Measurements from ENCODE around the gene ACOT4.
"Not testable (repeated sequence)": the region's sequence is repeated elsewhere in the genome, so short reads cannot be mapped to it uniquely, and the experiment has no call there.

The ACOT4 gene, protein sequence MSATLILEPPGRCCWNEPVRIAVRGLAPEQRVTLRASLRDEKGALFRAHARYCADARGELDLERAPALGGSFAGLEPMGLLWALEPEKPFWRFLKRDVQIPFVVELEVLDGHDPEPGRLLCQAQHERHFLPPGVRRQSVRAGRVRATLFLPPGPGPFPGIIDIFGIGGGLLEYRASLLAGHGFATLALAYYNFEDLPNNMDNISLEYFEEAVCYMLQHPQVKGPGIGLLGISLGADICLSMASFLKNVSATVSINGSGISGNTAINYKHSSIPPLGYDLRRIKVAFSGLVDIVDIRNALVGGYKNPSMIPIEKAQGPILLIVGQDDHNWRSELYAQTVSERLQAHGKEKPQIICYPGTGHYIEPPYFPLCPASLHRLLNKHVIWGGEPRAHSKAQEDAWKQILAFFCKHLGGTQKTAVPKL

DNA sequence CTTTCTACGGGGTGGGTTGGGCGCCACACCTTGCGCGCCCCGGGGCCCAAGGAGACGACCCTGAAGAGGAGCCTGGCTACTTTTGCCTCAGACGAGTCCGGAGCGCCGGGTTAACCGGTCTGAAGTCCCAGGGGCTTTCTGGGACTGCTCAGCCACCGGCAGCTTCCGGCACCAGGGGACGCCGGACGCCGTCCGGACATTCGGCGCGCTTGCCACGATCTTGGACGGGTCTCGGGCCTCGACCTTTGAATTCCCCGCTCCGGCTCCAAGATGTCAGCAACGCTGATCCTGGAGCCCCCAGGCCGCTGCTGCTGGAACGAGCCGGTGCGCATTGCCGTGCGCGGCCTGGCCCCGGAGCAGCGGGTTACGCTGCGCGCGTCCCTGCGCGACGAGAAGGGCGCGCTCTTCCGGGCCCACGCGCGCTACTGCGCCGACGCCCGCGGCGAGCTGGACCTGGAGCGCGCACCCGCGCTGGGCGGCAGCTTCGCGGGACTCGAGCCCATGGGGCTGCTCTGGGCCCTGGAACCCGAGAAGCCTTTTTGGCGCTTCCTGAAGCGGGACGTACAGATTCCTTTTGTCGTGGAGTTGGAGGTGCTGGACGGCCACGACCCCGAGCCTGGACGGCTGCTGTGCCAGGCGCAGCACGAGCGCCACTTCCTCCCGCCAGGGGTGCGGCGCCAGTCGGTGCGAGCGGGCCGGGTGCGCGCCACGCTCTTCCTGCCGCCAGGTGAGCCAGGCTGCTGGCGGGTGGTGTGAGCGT is at the start of gene ACOT4:
TSS of gene ACOT4 (plus strand) at position 184 of the 760 bp plus-strand sequence. CDS start at position 271, 87 bp downstream.
- peak; percentile 82 to 84 for ATAC-seq

DNA sequence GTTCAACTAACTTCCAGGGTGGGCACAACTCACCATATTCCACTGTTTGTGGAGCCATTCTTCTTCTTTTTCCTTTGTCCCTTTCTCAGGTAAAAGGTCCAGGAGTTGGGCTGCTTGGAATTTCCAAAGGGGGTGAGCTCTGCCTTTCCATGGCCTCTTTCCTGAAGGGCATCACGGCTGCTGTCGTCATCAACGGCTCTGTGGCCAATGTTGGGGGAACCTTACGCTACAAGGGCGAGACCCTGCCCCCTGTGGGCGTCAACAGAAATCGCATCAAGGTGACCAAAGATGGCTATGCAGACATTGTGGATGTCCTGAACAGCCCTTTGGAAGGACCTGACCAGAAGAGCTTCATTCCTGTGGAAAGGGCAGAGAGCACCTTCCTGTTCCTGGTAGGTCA is 48.7 kb upstream of the ACOT4 start:
- ATAC-seq: not testable (repeated sequence)

DNA sequence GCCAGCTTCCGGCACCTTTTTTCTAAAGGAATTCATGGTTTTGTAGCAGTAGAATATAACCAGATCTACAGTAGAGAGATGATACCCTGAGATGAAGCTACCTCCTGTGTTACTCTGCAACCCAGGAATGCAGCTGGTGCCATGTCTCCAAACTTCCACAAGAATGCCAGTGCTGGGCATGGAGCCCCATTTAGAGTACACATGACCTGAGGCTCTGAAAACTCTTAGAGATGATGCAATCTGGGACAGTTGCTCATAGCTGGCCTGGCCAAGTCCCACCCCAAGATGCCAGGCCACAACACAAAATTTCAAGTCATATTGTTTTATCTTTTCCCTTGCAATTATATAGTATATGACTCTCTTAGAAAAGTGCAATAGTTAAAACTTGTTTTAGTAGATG is 46.3 kb upstream of the ACOT4 start:
- ATAC-seq: not testable (repeated sequence)

DNA sequence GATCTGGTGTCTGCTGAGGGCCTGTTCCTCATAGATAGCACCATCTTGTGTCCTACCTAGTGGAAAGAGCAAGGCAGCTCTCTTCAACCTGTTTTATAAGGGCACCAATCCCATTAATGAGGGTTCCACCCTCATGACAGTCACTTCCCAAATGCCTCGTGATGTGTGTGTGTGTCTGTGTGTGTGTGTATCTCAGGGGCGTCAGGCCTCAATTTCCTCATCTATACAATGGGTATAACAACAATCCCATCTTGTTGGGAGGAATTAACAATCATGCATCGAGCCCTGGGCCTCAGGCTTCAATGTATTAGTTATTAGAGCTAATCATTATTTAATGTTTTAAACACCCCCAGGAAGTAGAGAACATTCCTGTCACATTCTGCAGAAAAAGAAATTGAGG is 42.6 kb upstream of the ACOT4 start:
- not testable (repeated sequence) for ATAC-seq

DNA sequence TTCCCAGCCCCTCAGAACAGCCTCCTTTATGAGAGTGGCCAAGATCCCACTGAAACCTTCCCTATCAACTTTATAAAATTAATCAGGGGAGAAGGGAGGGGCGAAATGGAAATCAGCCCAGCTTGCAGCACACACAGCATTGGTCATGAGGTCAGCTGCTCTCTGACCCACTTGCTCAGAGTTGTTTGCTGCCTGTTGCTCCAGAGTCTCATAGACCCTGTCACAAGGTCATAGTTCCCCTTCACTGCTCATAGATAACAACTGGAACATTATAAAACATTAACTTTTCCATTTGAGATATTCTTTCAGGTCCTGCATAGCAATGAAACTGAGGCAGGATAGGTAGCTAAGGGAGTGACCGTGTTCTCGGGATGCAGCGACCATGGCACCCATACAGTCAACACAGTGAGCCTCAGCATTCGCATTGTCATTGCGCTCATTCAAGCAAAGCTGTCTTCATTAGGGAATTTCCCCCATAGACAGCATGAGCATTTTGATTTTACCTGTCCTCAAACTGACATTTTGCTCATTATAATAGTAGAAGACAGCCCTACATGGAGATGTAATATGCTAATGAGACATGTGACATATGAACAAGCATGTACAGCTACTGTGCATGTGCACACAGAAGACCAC is 41.7 kb upstream of the ACOT4 start:
- not testable (repeated sequence) for ATAC-seq

DNA sequence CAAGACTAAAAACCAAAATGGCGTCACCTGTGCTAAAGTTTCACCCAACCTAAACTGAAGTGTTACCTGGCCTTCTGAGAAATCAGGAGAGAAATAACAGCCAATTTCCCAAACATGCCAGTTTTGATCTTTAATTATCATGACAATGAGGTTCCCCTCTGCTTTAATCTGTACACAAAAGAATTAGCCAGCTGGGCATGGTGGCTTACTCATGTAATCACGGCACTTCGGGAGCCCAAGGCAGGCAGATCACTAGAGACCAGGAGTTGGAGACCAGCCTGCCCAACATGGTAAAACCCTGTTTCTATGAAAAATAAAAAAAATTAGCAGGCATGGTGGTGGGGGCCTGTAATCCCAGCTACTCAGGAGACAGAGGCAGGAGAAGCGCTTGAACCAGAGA is 37.8 kb upstream of the ACOT4 start:
- no peak for ATAC-seq

DNA sequence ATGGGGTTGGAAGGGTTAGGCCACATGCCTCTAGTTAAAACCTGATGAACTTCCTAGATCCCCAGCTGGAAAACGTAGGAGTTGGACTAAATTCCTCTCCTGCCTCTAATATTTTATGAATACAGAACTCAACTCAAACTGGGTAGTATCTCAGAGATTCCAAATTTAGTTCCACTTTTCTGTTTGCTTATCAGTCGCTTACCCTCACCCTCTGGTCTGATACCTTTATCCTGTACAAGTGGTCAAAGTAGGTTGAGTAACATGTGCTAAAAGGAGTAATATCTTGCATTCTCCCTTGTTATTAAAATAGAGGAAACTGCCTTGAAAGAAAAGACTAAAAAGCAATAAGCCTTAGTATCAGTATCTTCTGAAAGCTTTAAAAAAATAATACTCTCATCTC is 34.5 kb upstream of the ACOT4 start:
- not testable (repeated sequence) for ATAC-seq

DNA sequence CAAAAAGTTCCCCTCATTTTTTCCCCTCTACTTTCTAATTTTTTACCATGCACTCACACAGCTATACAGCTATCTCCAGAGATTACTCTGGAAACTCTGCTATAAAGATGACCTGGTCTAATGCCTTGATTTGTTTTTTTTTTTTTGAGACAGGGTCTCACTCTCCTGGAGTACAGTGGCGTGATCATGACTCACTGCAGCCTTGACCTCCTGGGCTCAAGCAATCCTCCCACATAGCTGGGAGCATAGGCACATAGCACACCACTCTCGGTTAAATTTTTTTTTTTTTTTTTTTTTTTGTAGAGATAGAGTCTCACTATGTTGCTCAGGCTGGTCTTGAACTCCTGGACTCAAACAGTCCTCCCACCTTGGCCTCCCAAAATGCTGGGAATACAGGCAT is 33.4 kb upstream of the ACOT4 start:
- ATAC-seq: not testable (repeated sequence)

DNA sequence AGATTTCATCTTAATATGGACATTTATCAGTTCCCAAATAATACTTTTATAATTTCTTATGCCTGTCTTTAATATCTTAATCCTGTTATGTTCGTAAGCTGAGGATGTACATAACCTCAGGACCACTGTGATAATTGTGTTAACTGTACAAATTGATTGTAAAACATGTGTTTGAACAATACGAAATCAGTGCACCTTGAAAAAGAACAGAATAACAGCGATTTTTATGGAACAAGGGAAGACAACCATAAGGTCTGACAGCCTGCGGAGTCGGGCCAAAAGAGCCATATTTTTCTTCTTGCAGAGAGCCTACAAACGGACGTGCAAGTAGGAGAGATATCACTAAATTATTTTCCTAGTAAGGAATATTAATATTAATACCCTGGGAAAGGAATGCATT is 29.4 kb upstream of the ACOT4 start:
- not testable (repeated sequence) for ATAC-seq

DNA sequence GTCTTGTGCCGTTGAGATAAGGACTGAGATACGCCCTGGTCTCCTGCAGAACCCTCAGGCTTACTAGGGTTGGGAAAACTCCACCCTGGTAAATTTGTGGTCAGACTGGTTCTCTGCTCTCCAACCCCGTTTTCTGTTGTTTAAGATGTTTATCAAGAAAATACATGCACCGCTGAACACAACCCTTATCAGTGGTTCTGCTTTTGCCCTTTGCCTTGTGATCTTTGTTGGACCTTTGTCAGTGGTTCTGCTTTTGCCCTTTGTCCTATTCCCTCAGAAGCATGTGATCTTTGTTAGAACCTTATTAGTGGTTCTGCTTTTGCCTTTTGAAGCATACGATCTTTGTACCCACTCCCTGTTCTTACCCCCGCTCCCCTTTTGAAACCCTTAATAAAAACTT is 29.0 kb upstream of the ACOT4 start:
- ATAC-seq: not testable (repeated sequence)

DNA sequence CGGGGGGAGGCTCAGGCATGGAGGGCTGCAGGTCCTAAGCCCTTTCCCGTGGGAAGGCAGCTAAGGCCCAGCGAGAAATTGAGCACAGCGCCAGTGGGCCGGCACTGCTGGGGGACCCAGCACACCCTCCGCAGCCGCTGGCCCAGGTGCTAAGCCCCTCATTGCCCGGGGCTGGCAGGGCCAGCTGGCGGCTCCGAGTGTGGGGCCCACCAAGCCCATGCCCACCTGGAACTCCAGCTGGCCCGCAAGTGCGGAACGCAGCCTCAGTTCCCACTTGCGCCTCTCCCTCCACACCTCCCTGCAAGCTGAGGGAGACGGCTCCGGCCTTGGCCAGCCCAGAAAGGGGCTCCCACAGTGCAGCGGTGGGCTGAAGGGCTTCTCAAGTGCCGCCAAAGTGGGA is 25.2 kb upstream of the ACOT4 start:
- not testable (repeated sequence) for ATAC-seq

DNA sequence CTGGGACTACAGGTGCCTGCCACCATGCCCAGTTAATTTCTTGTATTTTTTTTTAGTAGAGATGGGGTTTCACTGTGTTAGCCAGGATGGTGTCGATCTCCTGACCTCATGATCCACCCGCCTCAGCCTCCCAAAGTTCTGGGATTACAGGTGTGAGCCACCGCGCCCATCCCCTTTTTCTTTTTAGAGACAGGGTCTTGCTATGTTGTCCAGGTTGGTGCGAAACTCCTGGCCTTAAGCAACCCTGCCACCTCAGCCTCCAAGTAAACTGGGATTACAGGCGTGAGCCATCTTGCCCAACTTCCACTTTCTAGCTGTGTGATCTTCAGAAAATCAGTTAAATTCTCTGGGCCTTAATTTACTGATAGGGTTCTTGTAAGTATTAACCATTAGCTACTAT is 24.7 kb upstream of the ACOT4 start:
- not testable (repeated sequence) for ATAC-seq

DNA sequence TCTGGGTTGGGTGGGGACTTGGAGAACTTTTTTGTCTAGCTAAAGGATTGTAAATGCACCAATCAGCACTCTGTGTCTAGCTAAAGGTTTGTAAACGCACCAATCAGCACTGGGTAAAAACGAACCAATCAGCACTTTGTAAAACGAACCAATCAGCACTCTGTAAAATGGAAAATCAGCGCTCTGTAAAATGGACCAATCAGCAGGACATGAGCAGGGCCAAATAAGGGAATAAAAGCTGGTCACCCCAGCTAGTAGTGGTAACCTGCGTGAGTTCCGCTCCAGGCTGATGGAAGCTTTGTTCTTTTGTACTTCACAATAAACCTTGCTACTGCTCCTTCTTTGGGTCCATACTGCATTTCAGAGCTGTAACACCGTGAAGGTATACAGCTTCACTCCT is 24.3 kb upstream of the ACOT4 start:
- ATAC-seq: no peak

DNA sequence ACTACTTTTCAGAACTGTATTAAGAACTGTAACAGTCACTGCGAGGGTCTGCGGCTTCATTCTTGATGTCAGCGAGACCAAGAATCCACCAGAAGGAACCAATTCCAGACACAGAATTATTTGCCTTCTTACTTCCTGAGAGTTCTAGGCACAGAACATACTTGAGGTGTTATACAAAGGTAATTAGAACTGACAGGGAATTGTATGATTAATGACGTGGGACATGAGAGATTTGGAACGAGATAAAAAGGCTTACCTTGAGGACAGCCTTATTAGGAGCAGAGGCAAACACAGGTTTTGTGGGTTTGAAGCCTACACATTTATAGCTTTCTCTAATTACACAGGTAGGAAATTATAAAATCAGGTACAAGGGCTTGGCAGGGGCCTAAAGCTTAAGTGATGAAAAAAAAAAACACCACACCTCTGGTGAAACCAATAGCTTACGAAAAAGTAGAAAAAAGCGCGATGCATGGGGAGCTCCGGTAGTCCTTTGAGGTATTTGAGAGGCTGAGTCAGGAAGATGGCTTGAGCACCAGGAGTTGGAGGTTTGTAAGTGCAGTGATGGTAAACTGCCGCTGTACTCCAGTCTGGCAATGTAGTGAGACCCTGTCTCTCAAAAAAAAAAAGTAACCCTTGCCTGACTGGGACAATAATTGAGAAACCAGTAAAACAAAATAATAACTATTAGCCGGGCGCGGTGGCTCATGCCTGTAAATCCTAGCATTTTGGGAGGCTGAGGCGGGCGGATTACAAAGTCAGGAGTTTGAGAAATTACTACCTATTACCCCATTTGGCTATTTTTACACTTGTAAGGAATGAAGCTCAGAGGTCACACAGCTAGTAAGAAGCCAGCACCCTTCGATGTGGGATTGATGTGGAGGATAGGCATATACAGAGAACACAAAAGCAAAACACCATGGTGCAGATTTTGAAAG is 23.5 kb upstream of the ACOT4 start:
- no peak for ATAC-seq

DNA sequence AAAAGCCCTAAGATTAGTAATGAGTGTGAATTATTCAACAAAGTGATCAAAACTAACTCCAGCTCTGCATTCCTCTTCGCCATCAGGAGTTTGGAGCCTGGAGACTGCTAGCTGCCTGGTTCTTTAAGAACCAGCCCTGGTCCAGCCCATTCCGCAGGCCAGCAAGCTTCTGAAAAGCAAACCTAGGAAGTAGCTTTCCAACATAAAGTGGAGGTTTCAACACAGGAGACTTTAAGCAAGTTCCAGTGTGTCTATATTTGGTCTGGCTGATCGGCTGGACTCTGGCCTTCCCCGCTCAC is 22.8 kb upstream of the ACOT4 start:
- ATAC-seq: not testable (repeated sequence)

DNA sequence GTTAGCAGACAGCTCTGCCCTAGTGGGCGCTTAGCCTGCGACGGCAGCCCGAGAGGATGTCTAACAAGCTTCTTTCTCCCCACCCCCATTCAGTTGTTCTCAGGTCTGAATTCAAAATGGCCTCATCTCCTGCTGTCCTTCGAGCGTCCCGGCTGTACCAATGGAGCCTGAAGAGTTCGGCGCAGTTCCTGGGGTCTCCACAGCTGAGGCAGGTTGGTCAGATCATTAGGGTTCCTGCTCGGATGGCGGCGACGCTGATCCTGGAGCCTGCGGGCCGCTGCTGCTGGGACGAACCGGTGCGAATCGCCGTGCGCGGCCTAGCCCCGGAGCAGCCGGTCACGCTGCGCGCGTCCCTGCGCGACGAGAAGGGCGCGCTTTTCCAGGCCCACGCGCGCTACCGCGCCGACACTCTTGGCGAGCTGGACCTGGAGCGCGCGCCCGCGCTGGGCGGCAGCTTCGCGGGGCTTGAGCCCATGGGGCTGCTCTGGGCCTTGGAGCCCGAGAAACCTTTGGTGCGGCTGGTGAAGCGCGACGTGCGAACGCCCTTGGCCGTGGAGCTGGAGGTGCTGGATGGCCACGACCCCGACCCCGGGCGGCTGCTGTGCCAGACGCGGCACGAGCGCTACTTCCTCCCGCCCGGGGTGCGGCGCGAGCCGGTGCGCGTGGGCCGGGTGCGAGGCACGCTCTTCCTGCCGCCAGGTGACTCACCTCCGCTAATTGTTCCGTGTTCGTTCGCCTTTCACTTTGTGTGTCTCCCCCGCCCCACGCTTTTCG is 22.3 kb upstream of the ACOT4 start, which contains the start of gene ACOT2:
TSS of gene ACOT2 (plus strand) at position 29 of the 774 bp plus-strand sequence. CDS start at position 57, 28 bp downstream.
- ATAC-seq: peak; percentile 79 to 80

DNA sequence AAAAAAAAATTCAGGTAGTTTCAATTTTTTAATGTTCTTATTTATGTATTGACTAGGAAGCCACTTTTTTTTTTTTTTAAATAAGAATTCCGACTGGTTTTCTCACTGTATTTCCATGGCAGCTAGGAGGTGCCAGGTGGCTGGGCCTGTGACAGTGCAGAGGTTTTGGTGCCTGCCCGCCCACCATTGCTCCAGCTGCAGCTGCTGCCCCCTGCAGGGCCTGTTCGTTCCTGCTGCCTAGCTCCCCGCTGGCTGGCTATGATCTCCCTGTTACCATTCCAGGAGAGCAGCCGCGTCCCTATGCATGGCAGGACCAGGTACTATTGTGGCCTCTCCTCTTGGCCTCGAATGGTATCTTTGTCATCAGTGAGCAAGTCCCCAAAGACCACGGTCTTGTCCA is 20.8 kb upstream of the ACOT4 start:
- ATAC-seq: peak; percentile 48 to 57

DNA sequence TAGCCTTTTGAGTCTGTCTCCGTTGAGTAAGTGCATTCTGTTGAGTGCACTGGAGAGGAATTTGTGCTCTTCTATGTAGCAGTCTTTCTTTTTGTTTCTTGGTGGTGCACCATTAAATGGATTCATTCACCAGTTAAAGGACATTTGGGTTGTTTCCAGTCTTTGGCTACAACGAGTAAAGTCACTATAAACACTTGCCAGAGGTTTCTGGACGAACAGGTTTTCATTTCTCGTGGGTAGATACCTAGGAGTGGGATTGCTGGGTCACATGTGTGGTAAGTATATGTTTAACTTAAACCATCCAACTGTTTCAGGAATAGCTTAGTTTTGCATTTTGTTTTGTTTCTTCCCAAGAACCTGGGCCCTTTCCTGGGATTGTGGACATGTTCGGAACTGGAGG is 18.6 kb upstream of the ACOT4 start:
- not testable (repeated sequence) for ATAC-seq

DNA sequence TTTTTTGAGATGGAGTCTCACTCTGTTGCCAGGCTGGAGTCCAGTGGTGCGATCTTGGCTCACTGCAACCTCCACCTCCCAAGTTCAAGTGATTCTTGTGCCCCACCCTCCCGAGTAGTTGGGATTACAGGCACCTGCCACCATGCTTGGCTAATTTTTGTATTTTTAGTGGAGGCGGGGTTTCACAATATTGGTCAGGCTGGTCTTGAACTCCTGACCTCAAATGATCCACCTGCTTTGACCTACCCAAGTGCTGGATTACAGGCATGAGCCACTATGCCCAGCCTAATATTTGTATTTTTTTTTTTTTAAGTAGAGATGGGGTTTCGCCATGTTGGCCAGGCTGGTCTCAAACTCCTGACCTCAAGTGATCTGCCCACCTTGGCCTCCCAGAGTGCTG is 17.9 kb upstream of the ACOT4 start:
- not testable (repeated sequence) for ATAC-seq

DNA sequence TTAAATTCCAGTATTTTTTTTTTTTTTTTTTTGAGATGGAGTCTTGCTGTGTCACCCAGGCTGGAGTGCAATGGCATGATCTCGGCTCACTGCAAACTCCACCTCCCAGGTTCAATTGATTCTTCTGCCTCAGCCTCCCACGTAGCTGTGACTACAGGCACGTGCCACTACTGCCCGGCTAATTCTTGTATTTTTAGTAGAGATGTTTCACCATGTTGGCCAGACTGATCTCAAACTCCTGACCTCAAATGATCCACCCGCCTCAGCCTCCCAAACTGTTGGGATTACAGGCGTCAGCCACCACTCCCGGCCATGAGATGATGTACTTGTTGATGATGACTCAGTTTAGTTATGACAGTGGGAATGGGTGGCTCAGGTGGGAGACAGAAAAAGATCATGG is 17.4 kb upstream of the ACOT4 start:
- not testable (repeated sequence) for ATAC-seq

DNA sequence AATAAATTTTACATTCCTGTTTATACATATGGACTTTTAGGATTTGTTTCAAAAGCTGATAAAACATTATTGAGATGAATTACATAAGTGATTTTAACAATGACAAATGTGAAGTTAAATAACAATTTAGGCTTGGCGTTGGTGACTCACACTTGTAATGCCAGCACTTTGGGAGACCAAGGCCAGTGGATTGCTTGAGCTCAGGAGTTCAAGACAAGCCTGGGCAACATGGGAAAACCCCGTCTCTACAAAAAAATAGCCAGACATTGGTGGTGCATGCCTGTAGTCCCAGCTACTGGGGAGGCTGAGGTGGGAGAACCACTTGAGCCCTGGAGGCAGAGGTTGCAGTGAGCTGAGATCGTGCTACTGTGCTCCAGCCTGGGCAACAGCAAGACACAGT is 15.3 kb upstream of the ACOT4 start:
- no peak for ATAC-seq

Data from activated CD4-positive, CD25-positive, alpha-beta regulatory T cell treated with anti-CD3 and anti-CD28 coated beads, Interleukin-2, amount 50 U/mL, for 24 hours (primary cell).